Measurements from ENCODE around the gene BIRC7.

Gene BIRC7, protein sequence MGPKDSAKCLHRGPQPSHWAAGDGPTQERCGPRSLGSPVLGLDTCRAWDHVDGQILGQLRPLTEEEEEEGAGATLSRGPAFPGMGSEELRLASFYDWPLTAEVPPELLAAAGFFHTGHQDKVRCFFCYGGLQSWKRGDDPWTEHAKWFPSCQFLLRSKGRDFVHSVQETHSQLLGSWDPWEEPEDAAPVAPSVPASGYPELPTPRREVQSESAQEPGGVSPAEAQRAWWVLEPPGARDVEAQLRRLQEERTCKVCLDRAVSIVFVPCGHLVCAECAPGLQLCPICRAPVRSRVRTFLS

GRCh38 chr20:63235399-63235983, at the start of gene BIRC7:
Gene BIRC7 (plus strand): TSS chr20:63235905. CDS start chr20:63236097, 192 bp downstream.
- DNase-seq (ENCODE audit: low read depth): no peak

GRCh38 chr20:63186084-63186483, 49.6 kb upstream of the BIRC7 start:
- DNase-seq (ENCODE audit: low read depth): no peak

DNA sequence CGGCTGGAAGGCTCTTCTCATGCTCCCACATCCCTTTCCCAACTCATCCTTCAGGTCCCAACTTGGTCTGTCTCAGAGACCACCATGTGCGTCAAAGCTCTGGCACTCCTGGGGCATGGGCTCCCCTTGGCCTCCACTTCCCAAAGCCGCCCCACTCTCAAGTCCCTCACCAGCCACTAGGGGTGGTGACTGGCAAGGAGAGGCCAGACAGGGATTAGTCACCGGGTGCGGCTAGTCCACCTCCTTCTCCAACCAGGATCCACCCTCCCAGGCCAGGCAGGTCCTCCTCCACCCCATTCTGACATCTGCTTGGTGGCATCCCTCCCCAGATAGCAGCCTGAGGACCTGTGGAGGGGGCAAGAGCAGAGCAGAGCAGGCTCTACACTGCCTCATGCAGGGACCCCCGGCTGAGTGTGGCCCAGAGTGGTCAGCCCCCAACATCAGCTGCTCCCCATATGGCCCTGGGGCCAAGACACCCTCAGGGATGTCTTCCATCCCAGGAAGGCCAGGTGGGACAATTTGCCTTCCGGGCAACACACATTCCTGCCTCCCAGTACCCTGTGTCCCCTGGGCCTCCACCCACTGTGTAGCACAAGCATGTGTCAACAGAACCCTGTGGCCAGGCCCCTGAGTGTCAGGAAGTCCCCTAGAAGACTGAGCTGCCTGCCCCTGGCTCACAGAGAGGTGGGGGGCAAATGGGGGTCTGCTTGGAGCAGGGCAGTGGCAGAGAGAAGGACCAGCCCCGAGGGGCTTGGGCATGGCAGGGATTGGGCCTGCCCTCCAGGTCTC, 49.0 kb upstream of the BIRC7 start:
- DNase-seq (ENCODE audit: low read depth): peak; percentile 8

DNA sequence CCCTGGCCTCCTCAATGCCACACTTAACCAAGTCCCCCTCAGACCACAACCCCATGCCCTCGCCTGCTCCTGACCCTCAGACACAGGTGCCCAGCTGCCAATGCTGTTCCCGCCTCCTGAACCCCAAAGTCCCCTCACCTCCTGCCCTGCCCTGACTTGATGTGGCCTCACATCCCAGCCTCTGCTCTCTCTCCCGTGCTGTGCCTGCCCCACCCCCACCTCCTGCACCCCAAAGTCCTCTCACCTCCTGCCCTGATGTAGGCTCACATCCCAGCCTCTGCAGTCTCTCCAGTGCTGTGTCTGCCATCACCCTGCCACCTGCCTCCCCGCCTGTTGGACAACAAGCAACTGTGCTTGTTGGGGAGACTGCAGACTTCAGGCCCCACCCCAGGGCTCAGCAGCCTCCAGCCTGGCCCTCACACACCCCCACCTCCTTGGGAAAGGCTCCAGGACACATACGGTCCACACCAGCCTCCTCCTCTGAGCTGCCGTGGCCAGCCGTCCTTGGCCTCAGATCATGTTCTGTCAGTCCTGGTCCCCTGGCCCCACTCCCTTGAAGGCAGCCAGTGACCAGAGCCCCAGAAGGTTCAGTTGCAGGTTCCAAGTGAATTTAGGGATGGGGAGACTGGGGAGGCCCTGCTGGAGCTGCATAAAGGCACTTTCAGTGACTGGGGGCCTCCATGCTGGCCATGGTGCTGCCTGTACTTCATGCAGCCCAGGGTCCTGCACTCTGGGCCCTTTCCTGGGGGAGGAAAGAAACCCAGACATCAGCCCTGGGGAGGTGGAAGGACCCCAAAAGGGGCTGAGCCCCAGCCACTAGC, 48.2 kb upstream of the BIRC7 start:
- DNase-seq (ENCODE audit: low read depth): no peak

DNA sequence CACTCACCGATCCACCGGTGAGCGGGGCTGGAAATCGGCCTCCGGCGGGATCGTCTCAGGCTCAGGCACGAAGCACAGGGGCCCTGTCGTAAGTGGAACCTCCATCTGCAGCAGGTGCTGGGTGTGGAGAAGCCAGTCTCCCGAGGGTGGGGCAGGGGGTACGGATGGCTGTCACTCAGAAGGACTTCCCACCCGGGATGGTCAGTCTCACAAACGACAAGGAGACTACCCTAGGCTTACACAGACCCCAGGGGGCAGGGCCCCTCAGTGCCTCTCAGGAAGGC, 47.6 kb upstream of the BIRC7 start:
- no peak for DNase-seq (ENCODE audit: low read depth)

DNA sequence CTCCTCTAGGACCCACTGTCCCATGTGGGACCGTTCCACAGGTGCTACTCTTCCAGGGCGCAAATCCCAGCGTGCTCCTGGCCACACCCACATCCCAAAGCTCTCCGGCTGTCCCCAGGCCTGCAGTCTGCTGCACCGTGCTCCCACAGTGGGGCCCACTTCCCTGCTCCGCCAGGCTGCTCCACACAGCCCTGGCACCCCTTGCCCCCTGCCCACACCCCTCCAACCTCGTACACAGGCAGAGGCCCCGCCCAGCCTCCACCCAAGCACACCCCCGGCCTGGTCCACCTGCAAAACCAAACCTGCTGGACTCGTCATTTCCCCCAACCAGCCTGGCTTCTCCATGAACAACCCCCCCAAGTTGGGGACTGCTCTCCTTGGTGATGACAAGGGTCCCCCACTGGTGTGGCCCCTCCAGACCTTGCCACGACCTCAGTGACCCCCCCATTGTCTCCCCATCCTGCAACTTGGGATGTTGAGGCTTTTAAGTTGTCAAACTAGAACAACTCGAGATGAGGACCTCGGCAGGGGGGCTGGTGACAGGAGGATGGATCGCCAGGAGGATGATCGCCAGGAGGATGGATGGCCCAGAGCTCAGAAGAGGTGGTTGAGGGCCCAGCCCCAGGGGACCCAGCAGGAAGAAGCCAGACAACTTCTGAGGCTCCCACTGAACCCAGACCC, 46.9 kb upstream of the BIRC7 start:
- DNase-seq (ENCODE audit: low read depth): no peak

GRCh38 chr20:63189322-63189642, 46.4 kb upstream of the BIRC7 start:
- DNase-seq (ENCODE audit: low read depth): no peak

DNA sequence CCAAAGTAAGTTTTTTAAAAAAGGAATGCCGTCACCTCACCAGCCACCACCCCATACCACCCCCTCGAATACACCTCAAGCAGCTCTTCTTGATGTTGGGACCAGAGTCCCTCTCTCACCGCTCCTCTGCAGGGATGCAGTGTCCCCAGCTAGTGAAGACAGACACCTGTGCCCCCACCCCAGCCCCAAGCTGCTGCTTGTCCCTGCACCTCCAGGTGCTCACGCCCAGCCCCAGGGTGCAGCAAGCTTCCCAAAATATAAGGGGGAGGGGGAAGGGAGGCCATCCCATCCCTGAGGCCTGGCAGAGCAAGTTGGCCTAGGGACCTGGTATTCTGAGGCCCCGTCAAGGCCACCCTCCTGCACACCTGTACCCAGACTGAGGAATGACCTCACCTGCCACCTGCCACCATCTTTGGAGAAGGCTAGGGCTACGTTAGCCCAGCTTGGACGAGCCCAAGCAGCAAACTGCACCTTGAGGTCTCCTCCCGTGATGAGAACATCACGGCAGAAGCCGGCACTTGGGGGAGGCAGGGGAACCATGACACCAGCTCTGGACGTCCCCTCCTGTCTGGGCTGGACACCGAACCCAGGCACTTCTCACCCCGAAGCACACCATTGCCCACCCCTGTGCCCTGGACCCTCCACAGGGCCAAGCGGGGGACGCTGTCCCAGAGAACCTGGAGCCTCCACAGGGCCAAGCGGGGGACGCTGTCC, 45.7 kb upstream of the BIRC7 start:
- DNase-seq (ENCODE audit: low read depth): no peak

DNA sequence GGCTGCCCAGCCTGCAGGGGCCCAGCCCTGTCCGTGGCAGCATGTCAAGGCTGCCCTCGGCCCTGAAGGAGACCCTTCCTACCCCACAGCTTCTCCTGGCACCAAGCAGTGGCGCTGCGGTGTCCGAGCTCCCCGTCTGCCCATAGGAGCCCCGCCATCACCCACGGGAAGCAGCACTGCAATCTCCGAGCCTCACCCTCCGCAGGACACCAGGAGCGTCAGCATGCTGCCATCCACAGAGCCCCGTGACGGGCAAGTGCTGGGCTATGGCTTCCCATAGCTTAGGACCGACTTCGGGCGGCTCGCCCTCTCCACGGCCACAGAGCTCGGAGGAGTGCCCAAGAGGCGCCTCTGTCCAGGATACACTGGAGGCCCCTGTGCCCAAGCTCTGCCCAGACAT, 44.9 kb upstream of the BIRC7 start:
- no peak for DNase-seq (ENCODE audit: low read depth)

DNA sequence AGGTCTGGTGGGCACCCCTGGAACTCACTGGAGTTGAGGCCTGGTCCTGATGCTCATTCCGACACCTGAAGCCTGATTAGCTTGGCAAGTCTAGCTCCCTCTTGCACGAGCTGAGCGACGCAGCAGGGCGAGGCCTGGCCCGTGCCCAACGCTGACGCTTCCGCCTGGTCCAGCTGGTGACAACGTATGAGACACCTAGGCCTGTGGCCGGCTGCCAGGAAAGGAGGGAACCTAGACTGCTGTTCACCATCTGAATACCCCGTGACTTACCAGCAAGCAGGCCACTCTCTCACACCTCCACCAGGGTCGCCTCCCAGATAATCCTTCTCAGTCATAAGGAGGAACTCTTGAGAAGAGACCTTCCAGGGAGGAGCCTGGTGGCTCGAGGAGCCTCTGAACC, 44.3 kb upstream of the BIRC7 start:
- no peak for DNase-seq (ENCODE audit: low read depth)

DNA sequence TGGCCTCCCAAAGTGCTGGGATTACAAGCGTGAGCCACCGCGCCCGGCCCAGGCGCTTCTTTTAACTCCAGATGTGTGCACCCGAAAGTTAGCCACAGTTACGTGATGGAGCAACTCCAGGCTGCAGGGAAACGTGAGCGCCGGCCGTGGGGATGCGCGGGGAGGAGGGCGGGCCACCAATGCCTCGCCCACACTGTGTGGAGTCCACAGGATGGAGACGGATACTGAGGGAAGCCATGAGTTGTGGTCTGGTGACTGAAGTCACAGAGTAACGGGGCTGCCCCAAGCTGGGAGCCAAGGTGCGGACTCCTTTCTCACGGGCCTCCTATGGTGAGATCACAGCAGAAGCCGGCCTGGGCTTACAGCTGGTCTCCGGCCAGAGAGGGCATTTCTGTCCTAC, 43.0 kb upstream of the BIRC7 start:
- DNase-seq (ENCODE audit: low read depth): no peak

GRCh38 chr20:63194007-63194796, 41.5 kb upstream of the BIRC7 start:
- no peak for DNase-seq (ENCODE audit: low read depth)

DNA sequence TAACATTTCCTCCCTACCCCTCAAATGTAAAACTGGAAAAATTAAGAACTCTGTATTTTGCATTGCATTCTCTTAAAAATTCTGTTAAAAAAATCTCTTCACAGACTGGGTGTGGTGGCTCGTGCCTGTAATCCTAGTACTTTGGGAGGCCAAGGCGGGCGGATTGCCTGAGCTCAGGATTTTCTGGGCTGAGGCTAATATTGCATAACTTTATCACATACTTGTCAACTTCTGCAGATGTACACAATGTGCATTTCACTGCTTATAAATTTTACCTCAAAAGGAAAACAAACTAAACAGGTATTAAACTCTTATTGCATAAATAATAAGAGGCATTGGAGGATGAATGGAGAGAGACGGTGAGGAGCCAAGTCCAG, 40.9 kb upstream of the BIRC7 start:
- no peak for DNase-seq (ENCODE audit: low read depth)

DNA sequence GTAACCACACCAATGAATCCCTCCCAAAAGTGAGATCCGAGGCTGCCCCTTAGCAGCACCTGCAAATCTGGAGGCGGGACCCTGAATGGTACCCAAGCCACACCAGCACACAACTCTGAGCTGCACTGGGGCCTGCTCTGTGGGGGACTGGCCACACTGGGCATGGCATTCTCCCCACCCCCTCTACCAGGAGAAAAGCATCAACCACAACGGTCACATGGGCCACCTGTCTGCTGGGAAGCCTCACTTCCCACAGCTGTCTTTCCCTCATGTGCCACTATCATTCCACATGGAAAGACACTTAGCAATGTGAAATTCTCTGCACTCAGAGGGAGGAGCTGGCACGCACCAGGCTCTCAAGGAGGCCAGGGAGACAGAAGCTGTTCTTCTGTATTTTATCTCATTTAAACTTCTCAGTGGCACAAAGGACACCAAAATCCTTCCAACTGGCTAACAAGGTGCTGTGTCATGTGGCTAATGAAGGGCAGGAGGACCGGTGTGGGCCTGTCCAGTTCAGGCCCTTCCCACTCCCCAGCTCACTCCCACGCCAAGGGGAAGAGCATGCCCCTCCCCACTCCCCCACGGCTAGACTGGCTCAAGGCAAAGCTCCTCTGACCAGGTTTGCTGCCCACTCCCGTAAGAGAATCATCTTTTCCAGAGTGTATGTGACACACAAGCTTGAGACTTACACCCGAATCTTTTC, 38.8 kb upstream of the BIRC7 start:
- DNase-seq (ENCODE audit: low read depth): no peak

GRCh38 chr20:63198606-63199005, 37.1 kb upstream of the BIRC7 start:
- no peak for DNase-seq (ENCODE audit: low read depth)

- DNase-seq (ENCODE audit: low read depth): no peak
Observed at GRCh38 chr20:63202021-63202420, 33.7 kb upstream of the BIRC7 start.

DNA sequence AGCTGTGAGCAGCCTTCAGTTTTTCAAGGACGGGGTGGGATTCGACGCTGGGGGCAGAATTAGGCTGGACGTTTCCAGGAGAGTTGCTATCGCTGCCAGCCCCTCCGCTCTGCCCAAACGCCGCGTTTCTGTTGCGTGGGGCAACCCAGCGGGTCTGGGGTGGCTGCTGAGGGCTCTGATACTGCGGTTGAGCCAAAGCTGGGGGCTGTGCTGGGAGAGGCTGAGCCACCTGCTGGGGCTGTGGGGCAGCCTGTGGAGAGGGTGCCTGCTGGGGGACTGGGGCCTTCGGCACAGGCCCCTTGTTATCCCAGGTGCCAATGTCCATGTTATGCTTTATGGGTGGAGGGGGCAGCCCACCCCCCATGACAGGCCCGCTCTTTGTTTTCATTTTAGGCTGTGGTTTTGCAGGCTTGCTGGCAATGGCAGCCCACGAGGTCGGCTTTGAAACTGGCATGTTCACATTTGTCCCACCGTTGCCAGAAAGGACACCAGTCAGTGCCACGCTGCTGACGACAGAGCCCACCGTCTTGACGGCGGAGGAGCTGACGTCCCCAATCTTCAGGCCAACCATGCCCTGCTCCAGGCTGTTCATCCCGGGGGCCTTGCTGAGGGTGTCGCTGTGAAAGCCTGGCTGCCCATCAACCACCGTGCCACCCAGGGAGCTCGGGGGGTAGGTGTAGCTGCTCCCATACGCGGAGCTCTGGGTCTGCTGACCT, 32.7 kb upstream of the BIRC7 start:
- no peak for DNase-seq (ENCODE audit: low read depth)

DNA sequence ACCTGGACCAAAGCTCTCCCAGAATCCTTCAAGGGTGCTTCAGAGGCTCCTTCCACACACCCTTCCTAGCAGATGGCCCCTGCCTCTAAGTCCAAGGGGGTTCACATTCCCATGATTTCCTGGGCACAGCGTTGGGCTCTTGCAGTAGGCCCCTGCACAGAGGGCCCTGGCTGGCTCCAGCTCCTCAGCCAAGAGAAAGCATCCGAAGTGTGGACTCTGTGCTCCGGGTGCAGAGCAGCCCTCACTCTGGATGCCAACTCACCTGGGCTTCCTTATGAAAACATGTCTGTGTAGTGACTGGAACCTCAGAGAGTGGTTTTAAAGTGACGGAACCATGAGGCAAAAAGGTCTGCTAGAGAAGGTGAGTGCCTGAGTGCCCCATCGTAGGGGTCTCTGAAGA, 31.3 kb upstream of the BIRC7 start:
- DNase-seq (ENCODE audit: low read depth): no peak

GRCh38 chr20:63205896-63206295, 29.8 kb upstream of the BIRC7 start:
- no peak for DNase-seq (ENCODE audit: low read depth)

GRCh38 chr20:63206878-63207277, 28.8 kb upstream of the BIRC7 start:
- DNase-seq (ENCODE audit: low read depth): no peak

Data from HS-27A (cell line).